ENCODE data around the gene PMM1.
"Not testable (repeated sequence)": the region's sequence is repeated elsewhere in the genome, so short reads cannot be mapped to it uniquely, and the experiment has no call there.

PMM1 gene

DNA sequence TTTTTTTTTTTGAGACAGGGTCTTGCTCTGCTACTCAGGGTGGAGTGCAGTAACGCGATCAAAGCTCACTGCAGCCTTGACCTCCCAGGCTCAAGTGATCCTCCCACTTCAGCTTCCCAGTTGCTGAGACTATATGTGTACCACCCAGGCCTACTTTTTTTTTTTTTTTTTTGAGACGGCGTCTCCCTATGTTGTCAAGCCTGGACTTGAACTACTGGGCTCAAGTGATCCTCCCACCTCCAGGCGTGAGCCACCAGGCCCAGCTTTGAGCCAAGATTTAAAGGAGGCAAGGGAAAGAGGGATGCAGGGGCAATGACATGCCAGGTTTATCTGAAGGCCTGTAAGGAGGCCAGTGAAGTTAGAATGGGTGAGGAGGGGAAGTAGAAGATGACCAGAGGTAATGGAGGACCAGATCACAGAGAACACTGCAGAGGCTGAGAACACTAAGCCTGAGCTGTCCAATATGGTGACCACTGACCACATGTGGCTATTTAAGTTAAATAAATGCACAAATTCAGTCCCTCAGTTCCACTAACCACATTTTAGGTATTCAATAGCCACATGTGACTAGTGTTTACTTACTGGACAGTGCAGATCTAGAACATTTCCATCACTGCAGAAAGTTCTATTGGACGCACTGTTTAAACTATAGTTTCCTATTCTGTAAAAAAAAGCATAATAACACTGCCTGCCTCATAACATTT, 23.1 kb upstream of the PMM1 start:
- H3K27ac Mint-ChIP-seq = no peak overlapping the region
- H3K4me1 Mint-ChIP-seq = peaks cover 7% of the 10 kb centered on the region in 2 donors
- no peaks in the 10 kb centered on the region for H3K9me3 Mint-ChIP-seq
- peaks cover 21 to 27% of the 10 kb centered on the region in 2 donors for H3K36me3 Mint-ChIP-seq
- no peaks in the 10 kb centered on the region for H3K27me3 Mint-ChIP-seq
- no peak overlapping the region for H3K4me3 Mint-ChIP-seq
- DNase-seq (no peak), ATAC-seq (replicated peaks) (no peak)

GRCh38 chr22:41608386-41608785, 18.7 kb upstream of the PMM1 start:
- Mint-ChIP-seq H3K27me3 (no peaks in the 10 kb centered on the region), H3K9me3 (no peaks in the 10 kb centered on the region), H3K4me3 (no peak overlapping the region), H3K27ac (no peak overlapping the region), H3K36me3 (peaks cover 46 to 60% of the 10 kb centered on the region in 2 donors), H3K4me1 (peaks cover 15% of the 10 kb centered on the region in 2 donors)
- ATAC-seq (replicated peaks) (no peak), DNase-seq (no peak)

GRCh38 chr22:41603873-41604332, 14.3 kb upstream of the PMM1 start:
- Mint-ChIP-seq H3K27me3 (no peaks in the 10 kb centered on the region), H3K36me3 (peaks cover 54 to 71% of the 10 kb centered on the region in 2 donors), H3K27ac (peak overlapping the region; percentile 21), H3K4me1 (peaks cover 19 to 27% of the 10 kb centered on the region in 2 donors), H3K9me3 (no peaks in the 10 kb centered on the region), H3K4me3 (peak overlapping the region in 1 of 2 donors; percentile 19)
- ATAC-seq (replicated peaks) (peak; percentile 99), DNase-seq (peak; percentile 81)

DNA sequence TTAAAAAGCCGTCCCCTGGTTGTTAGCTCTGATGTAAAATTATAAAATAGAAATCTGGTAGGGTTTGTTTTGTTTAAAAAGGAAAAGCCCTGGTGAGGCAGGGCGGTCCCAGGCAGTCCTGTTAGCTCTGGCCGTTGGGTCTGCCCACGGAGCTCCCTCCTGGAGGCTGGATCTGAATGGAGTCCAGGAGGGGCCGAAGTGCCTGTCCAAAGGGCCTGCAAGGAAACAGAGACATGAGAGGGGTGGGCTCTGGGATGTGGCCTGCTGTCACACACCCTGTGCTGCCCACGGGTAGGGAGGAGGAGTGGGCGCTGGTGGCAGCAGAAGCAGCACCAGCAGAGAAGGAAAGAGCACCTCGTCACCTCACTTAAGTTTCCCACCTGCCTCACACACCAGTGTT, 11.3 kb upstream of the PMM1 start:
- no peak overlapping the region for H3K4me3 Mint-ChIP-seq
- DNase-seq = no peak
- no peaks in the 10 kb centered on the region for H3K9me3 Mint-ChIP-seq
- ATAC-seq (replicated peaks) = no peak
- peaks cover 19 to 33% of the 10 kb centered on the region in 2 donors for H3K4me1 Mint-ChIP-seq
- no peak overlapping the region for H3K27ac Mint-ChIP-seq
- H3K36me3 Mint-ChIP-seq = peaks cover 40 to 72% of the 10 kb centered on the region in 2 donors
- H3K27me3 Mint-ChIP-seq = no peaks in the 10 kb centered on the region

GRCh38 chr22:41598891-41599635, 9.4 kb upstream of the PMM1 start:
- Mint-ChIP-seq H3K27me3 (no peaks in the 10 kb centered on the region), H3K27ac (no peak overlapping the region), H3K9me3 (no peaks in the 10 kb centered on the region), H3K36me3 (peaks cover 29 to 59% of the 10 kb centered on the region in 2 donors), H3K4me1 (peaks cover 10 to 25% of the 10 kb centered on the region in 2 donors), H3K4me3 (no peak overlapping the region)
- ATAC-seq (replicated peaks) (no peak), DNase-seq (no peak)

DNA sequence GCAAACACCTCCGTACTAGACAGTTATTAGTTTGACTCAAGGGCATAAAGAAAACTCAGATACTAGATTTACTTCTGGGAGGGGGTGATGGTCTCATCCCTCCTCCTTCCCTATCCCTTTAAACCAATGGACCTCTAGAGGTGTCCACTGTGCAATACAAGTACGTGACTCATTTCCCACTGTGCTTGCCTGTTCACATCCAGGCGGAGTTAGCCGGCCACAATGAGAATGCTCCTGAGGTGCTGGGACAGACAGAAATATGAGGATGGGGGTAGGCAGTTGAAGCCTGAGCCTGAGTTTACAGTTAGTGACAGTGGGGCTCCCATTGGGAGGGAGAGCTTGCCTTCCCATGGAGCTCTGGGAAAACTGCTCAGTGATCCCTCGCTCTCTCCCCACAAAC, 8.4 kb upstream of the PMM1 start:
- Mint-ChIP-seq H3K4me1 (peaks cover 7 to 15% of the 10 kb centered on the region in 2 donors), H3K27me3 (no peaks in the 10 kb centered on the region), H3K9me3 (no peaks in the 10 kb centered on the region), H3K27ac (peak overlapping the region; percentile 20), H3K36me3 (peaks cover 29 to 57% of the 10 kb centered on the region in 2 donors), H3K4me3 (no peak overlapping the region)
- DNase-seq (no peak), ATAC-seq (replicated peaks) (no peak)

GRCh38 chr22:41597635-41597953, 8.0 kb upstream of the PMM1 start:
- DNase-seq (no peak), ATAC-seq (replicated peaks) (peak; percentile 27 to 38)
- H3K27me3 Mint-ChIP-seq = no peaks in the 10 kb centered on the region
- no peak overlapping the region for H3K4me3 Mint-ChIP-seq
- H3K27ac Mint-ChIP-seq = no peak overlapping the region
- H3K9me3 Mint-ChIP-seq = no peaks in the 10 kb centered on the region
- H3K36me3 Mint-ChIP-seq = peaks cover 24 to 55% of the 10 kb centered on the region in 2 donors
- peaks cover 3 to 10% of the 10 kb centered on the region in 2 donors for H3K4me1 Mint-ChIP-seq

GRCh38 chr22:41596776-41597634, 7.4 kb upstream of the PMM1 start:
- ATAC-seq (replicated peaks) (peak; percentile 79 to 88), DNase-seq (peak; percentile 23)
- H3K27me3 Mint-ChIP-seq = no peaks in the 10 kb centered on the region
- peaks cover 3 to 6% of the 10 kb centered on the region in 2 donors for H3K4me1 Mint-ChIP-seq
- H3K36me3 Mint-ChIP-seq = peaks cover 19 to 50% of the 10 kb centered on the region in 2 donors
- H3K27ac Mint-ChIP-seq = peak overlapping the region; percentile 65
- H3K4me3 Mint-ChIP-seq = no peak overlapping the region
- no peaks in the 10 kb centered on the region for H3K9me3 Mint-ChIP-seq

GRCh38 chr22:41595703-41596102, 6.1 kb upstream of the PMM1 start:
- ATAC-seq (replicated peaks) (no peak), DNase-seq (no peak)
- no peak overlapping the region for H3K4me3 Mint-ChIP-seq
- peaks cover 3 to 11% of the 10 kb centered on the region in 2 donors for H3K4me1 Mint-ChIP-seq
- H3K27ac Mint-ChIP-seq = no peak overlapping the region
- H3K27me3 Mint-ChIP-seq = no peaks in the 10 kb centered on the region
- peaks cover 14 to 44% of the 10 kb centered on the region in 2 donors for H3K36me3 Mint-ChIP-seq
- no peaks in the 10 kb centered on the region for H3K9me3 Mint-ChIP-seq

DNA sequence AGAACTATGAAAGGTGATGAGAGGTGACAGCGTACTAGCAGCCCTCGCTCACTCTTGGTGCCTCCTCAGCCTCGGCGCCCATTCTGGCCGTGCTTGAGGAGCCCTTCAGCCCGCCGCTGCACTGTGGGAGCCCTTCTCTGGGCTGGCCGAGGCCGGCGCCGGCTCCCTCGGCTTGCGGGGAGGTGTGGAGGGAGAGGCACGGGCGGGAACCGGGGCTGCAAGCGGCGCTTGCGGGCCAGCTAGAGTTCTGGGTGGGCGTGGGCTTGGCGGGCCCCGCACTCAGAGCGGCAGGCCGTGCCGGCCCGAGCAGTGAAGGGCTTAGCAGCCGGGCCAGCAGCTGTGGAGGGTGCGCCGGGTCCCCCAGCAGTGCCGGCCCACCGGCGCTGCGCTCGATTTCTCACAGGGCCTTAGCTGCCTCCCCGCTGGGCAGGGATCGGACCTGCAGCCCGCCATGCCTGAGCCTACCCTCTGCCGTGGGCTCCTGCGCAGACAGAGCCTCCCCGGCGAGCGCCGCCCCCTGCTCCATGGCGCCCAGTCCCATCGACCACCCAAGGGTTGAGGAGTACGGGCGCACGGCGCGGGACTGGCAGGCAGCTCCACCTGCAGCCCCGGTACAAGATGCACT, 3.8 kb upstream of the PMM1 start:
- ATAC-seq (replicated peaks); H3K9me3 Mint-ChIP-seq; H3K4me3 Mint-ChIP-seq; DNase-seq; H3K27me3 Mint-ChIP-seq; H3K27ac Mint-ChIP-seq: not testable (repeated sequence)
- Mint-ChIP-seq H3K36me3 (peaks cover 9 to 33% of the 10 kb centered on the region in 2 donors), H3K4me1 (peaks cover 11 to 23% of the 10 kb centered on the region in 2 donors)

- H3K27me3 Mint-ChIP-seq = no peaks in the 10 kb centered on the region
- no peak for ATAC-seq (replicated peaks)
- H3K4me1 Mint-ChIP-seq = peaks cover 12 to 34% of the 10 kb centered on the region in 2 donors
- H3K9me3 Mint-ChIP-seq = no peaks in the 10 kb centered on the region
- H3K4me3 Mint-ChIP-seq = no peak overlapping the region
- no peak overlapping the region for H3K27ac Mint-ChIP-seq
- H3K36me3 Mint-ChIP-seq = peaks cover 22 to 31% of the 10 kb centered on the region in 2 donors
- DNase-seq = no peak
Measured at GRCh38 chr22:41587347-41587723, 2.3 kb downstream of the PMM1 start.

GRCh38 chr22:41585898-41586297, 3.7 kb downstream of the PMM1 start:
- Mint-ChIP-seq H3K9me3 (no peaks in the 10 kb centered on the region), H3K4me1 (peaks cover 12 to 29% of the 10 kb centered on the region in 2 donors), H3K4me3 (no peak overlapping the region), H3K27ac (no peak overlapping the region), H3K36me3 (peaks cover 22 to 29% of the 10 kb centered on the region in 2 donors), H3K27me3 (no peaks in the 10 kb centered on the region)
- ATAC-seq (replicated peaks) (no peak), DNase-seq (no peak)

GRCh38 chr22:41584881-41585280, 4.8 kb downstream of the PMM1 start:
- ATAC-seq (replicated peaks) (no peak), DNase-seq (no peak)
- H3K27me3 Mint-ChIP-seq = no peaks in the 10 kb centered on the region
- H3K9me3 Mint-ChIP-seq = no peaks in the 10 kb centered on the region
- H3K4me3 Mint-ChIP-seq = no peak overlapping the region
- no peak overlapping the region for H3K27ac Mint-ChIP-seq
- peaks cover 27 to 29% of the 10 kb centered on the region in 2 donors for H3K36me3 Mint-ChIP-seq
- peaks cover 12 to 29% of the 10 kb centered on the region in 2 donors for H3K4me1 Mint-ChIP-seq

DNA sequence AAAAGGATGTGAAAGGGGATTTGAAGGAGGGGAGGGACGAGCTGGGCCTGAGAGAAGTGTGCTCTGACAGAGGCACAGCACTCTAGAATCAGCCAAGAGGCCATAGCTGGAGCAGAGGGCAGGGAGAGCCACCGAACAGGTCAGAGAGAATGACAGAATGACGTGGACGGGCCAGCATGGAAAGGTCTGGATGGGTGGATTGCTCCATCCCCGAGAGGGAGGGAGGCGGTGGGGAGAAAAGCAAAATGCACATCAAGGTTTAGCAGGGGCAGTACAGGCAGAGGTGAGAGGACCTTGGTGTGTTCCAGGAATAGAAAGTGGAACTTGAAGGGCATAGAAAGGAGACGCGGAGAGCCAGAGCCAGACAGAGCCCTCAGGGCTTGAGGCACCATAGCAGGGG, 6.9 kb downstream of the PMM1 start:
- Mint-ChIP-seq H3K27me3 (no peaks in the 10 kb centered on the region), H3K36me3 (peaks cover 36 to 41% of the 10 kb centered on the region in 2 donors), H3K4me1 (peaks cover 4 to 10% of the 10 kb centered on the region in 2 donors), H3K27ac (no peak overlapping the region), H3K4me3 (no peak overlapping the region), H3K9me3 (no peaks in the 10 kb centered on the region)
- ATAC-seq (replicated peaks) = no peak
- DNase-seq = no peak

Measured in stimulated activated naive B cell treated with anti-CD40 and anti-IgM and Interleukin-4, amounts not matched to agents 10 μg/mL and 1 μg/mL and 100 μg/mL, for 72 hours (primary cell).